HEK293 (cell line): Measurements from ENCODE around the gene ARHGAP42.

ENCODE experiments used
- AEBP2 ChIP-seq: fragments of 450-650 bp; formaldehyde crosslinking; IDR thresholded peaks from 2 replicates; pipeline ENCODE4 v1.5.1; 2016; ENCODE audit warnings: missing biosample characterization, missing genetic modification characterization, borderline replicate concordance
- ATF2 ChIP-seq: fragments of 450-650 bp; formaldehyde crosslinking; IDR thresholded peaks from 2 replicates; pipeline ENCODE4 v1.5.1; 2016; ENCODE audit warnings: missing biosample characterization, missing genetic modification characterization, low read depth
- BCL11A ChIP-seq: fragments of 450-650 bp; formaldehyde crosslinking; IDR thresholded peaks from 2 replicates; pipeline ENCODE4 v1.5.1; 2016; ENCODE audit warnings: low read depth, missing biosample characterization, missing genetic modification characterization
- IKZF3 ChIP-seq: fragments of 450-650 bp; IDR thresholded peaks from 2 replicates; pipeline ENCODE4 v1.5.0; 2018; ENCODE audit warnings: missing biosample characterization, mild to moderate bottlenecking, missing genetic modification characterization, moderate library complexity
- INSM2 ChIP-seq: fragments of 450-650 bp; formaldehyde crosslinking; IDR thresholded peaks from 2 replicates; pipeline ENCODE4 v1.5.1; 2016; ENCODE audit warnings: missing biosample characterization, missing genetic modification characterization
- PRDM2 ChIP-seq: fragments of 450-650 bp; formaldehyde crosslinking; IDR thresholded peaks from 2 replicates; pipeline ENCODE4 v1.5.1; 2016; ENCODE audit warnings: missing biosample characterization, missing genetic modification characterization, borderline replicate concordance
- YY1 ChIP-seq: fragments of 450-650 bp; formaldehyde crosslinking; IDR thresholded peaks from 2 replicates; pipeline ENCODE4 v1.5.1; 2018; ENCODE audit warnings: missing biosample characterization, missing genetic modification characterization
- ZBTB11 ChIP-seq: fragments of 450-650 bp; formaldehyde crosslinking; conservative IDR thresholded peaks from 2 replicates; pipeline ENCODE4 v1.5.1; 2016; ENCODE audit warnings: low read depth, missing biosample characterization, missing genetic modification characterization
- ZBTB21 ChIP-seq: fragments of 450-650 bp; formaldehyde crosslinking; IDR thresholded peaks from 2 replicates; pipeline ENCODE4 v1.5.1; 2017; ENCODE audit warnings: missing biosample characterization, missing genetic modification characterization
- ZBTB26 ChIP-seq: fragments of 450-650 bp; formaldehyde crosslinking; optimal IDR thresholded peaks from 2 replicates; pipeline ENCODE3; 2016; ENCODE audit warnings: missing biosample characterization, mild to moderate bottlenecking, missing genetic modification characterization
- ZBTB7A ChIP-seq: fragments of 450-650 bp; formaldehyde crosslinking; IDR thresholded peaks from 2 replicates; pipeline ENCODE4 v1.5.1; 2016; ENCODE audit warnings: low read depth, missing biosample characterization, missing genetic modification characterization
- ZBTB8A ChIP-seq: fragments of 450-650 bp; formaldehyde crosslinking; IDR thresholded peaks from 2 replicates; pipeline ENCODE4 v1.5.1; 2016; ENCODE audit warnings: missing biosample characterization, missing genetic modification characterization
- ZFP37 ChIP-seq: fragments of 450-650 bp; formaldehyde crosslinking; IDR thresholded peaks from 2 replicates; pipeline ENCODE4 v1.5.1; 2016; ENCODE audit warnings: missing biosample characterization, missing genetic modification characterization
- ZNF174 ChIP-seq: fragments of 450-650 bp; formaldehyde crosslinking; IDR thresholded peaks from 2 replicates; pipeline ENCODE4 v1.5.0; 2017; ENCODE audit warnings: missing biosample characterization, mild to moderate bottlenecking, missing genetic modification characterization
- ZNF175 ChIP-seq: fragments of 450-650 bp; formaldehyde crosslinking; IDR thresholded peaks from 2 replicates; pipeline ENCODE4 v1.5.1; 2016; ENCODE audit warnings: missing biosample characterization, missing genetic modification characterization
- ZNF324 ChIP-seq: fragments of 450-650 bp; formaldehyde crosslinking; IDR thresholded peaks from 2 replicates; pipeline ENCODE4 v1.5.1; 2016; ENCODE audit warnings: missing biosample characterization, missing genetic modification characterization
- ZNF350 ChIP-seq: fragments of 450-650 bp; formaldehyde crosslinking; IDR thresholded peaks from 2 replicates; pipeline ENCODE4 v1.5.0; 2017; ENCODE audit warnings: missing biosample characterization, mild to moderate bottlenecking, missing genetic modification characterization
- ZNF473 ChIP-seq: fragments of 450-650 bp; formaldehyde crosslinking; IDR thresholded peaks from 2 replicates; pipeline ENCODE4 v1.5.1; 2017; ENCODE audit warnings: missing biosample characterization, missing genetic modification characterization
- ZNF610 ChIP-seq: fragments of 450-650 bp; formaldehyde crosslinking; IDR thresholded peaks from 2 replicates; pipeline ENCODE4 v1.5.1; 2016; ENCODE audit warnings: missing biosample characterization, missing genetic modification characterization, borderline replicate concordance
- ZNF626 ChIP-seq: fragments of 450-650 bp; sonication (Bioruptor Pico); formaldehyde crosslinking; IDR thresholded peaks from 2 replicates; pipeline ENCODE4 v1.5.1; 2018; ENCODE audit warnings: missing biosample characterization, missing genetic modification characterization, inconsistent platforms
- ZNF747 ChIP-seq: fragments of 450-650 bp; formaldehyde crosslinking; IDR thresholded peaks from 2 replicates; pipeline ENCODE4 v1.5.1; 2016; ENCODE audit warnings: missing biosample characterization, missing genetic modification characterization
- ZNF837 ChIP-seq: fragments of 450-650 bp; formaldehyde crosslinking; IDR thresholded peaks from 2 replicates; pipeline ENCODE4 v1.5.1; 2016; ENCODE audit warnings: missing biosample characterization, missing genetic modification characterization

The ARHGAP42 gene

GRCh38 chr11:100876815-100877520 is 189.9 kb downstream of the ARHGAP42 start (continued):
- TF ChIP-seq AEBP2 (tag by site-specific recombination) = no peak
- TF ChIP-seq ZNF350 (tag by site-specific recombination) = no peak
- TF ChIP-seq YY1 (tag by site-specific recombination) = no peak
- TF ChIP-seq ZNF626 (tag by site-specific recombination) = no peak
- TF ChIP-seq ZBTB26 (tag by site-specific recombination) = no peak
- no peak for TF ChIP-seq BCL11A (tag by site-specific recombination)
- TF ChIP-seq ZNF747 = no peak
- peak; percentile 53; the same call in 1 of the 2 replicates for TF ChIP-seq ATF2 (tag by site-specific recombination)
- no peak for TF ChIP-seq ZBTB11 (tag by site-specific recombination)
- no peak for TF ChIP-seq ZBTB8A
- no peak for TF ChIP-seq ZNF324 (tag by site-specific recombination)
- 0 out of 2 replicates have a peak, but pooled peaks have one; percentile 40 for TF ChIP-seq IKZF3 (tag by site-specific recombination)
- TF ChIP-seq ZNF610 (tag by site-specific recombination) = no peak
- TF ChIP-seq ZBTB21 (tag by site-specific recombination) = no peak
- no peak for TF ChIP-seq ZNF837 (tag by site-specific recombination)
- TF ChIP-seq INSM2 (tag by site-specific recombination) = 0 out of 2 replicates have a peak, but pooled peaks have one; percentile 43
- TF ChIP-seq ZNF473 (tag by site-specific recombination) = no peak
- no peak for TF ChIP-seq ZBTB7A
- TF ChIP-seq ZNF174 (tag by site-specific recombination) = no peak
- TF ChIP-seq ZFP37 = no peak
- no peak for TF ChIP-seq PRDM2 (tag by site-specific recombination)
- no peak for TF ChIP-seq ZNF175 (tag by site-specific recombination)
